Karpas-422 (cell line): ENCODE data around the gene MTERF4. TPM values are rescaled to one million over a fixed set of nuclear protein-coding genes. Genes with fewer than 3 reads are reported as not detected.

ENCODE experiments used
- DNase-seq: peaks from one replicate; pipeline ENCODE4 v3.0.0-alpha.2; 2015
- H2AFZ ChIP-seq: fragments of 200-600 bp; sonication (generic); 2 replicates; pipeline ENCODE4 v1.6.1; 2014; ENCODE audit warnings: antibody characterized with exemption, low read length, mixed read lengths
- H3K27ac ChIP-seq: fragments of 200-600 bp; sonication (generic); 2 replicates; pipeline ENCODE4 v1.5.1; 2014; ENCODE audit warnings: mild to moderate bottlenecking, low read length, moderate library complexity
- H3K27me3 ChIP-seq: fragments of 200-600 bp; sonication (generic); 2 replicates; pipeline ENCODE4 v1.6.1; 2014; ENCODE audit warnings: low read length, mixed read lengths
- H3K36me3 ChIP-seq: fragments of 200-600 bp; sonication (generic); 2 replicates; pipeline ENCODE4 v1.6.1; 2014; ENCODE audit warnings: low read length, mixed read lengths; ENCODE audit not compliant: insufficient read depth
- H3K4me1 ChIP-seq: fragments of 200-600 bp; sonication (generic); 2 replicates; pipeline ENCODE4 v1.6.1; 2014; ENCODE audit warnings: mild to moderate bottlenecking, low read length, mixed read lengths
- H3K4me2 ChIP-seq: fragments of 200-600 bp; sonication (generic); 2 replicates; pipeline ENCODE4 v1.6.1; 2014; ENCODE audit warnings: low read length, low read depth, mild to moderate bottlenecking; ENCODE audit not compliant: poor library complexity, severe bottlenecking
- H3K4me3 ChIP-seq: fragments of 200-600 bp; sonication (generic); 2 replicates; pipeline ENCODE4 v1.5.1; 2014; ENCODE audit warnings: mild to moderate bottlenecking, antibody characterized with exemption, low read length, mixed read lengths
- H3K79me2 ChIP-seq: fragments of 200-600 bp; sonication (generic); 2 replicates; pipeline ENCODE4 v1.6.1; 2014; ENCODE audit warnings: mild to moderate bottlenecking, low read length, mixed read lengths
- H3K9ac ChIP-seq: fragments of 200-600 bp; sonication (generic); 2 replicates; pipeline ENCODE4 v1.6.0; 2014; ENCODE audit warnings: low read length
- H3K9me2 ChIP-seq: fragments of 200-600 bp; sonication (generic), shearing (Covaris generic); replicated peaks from 2 replicates; pipeline ENCODE4 v1.6.0; 2014; ENCODE audit warnings: mild to moderate bottlenecking, low read length, moderate library complexity; ENCODE audit not compliant: insufficient read depth
- H3K9me3 ChIP-seq: fragments of 300-700, 200-600 bp; sonication (generic); 2 replicates; pipeline ENCODE4 v1.6.1; 2014; ENCODE audit warnings: low read length, mixed read lengths
- H4K20me1 ChIP-seq: fragments of 200-600 bp; sonication (generic); 2 replicates; pipeline ENCODE4 v1.6.1; 2014; ENCODE audit warnings: mild to moderate bottlenecking, antibody characterized with exemption, low read length, low read depth; ENCODE audit not compliant: insufficient read depth
- small RNA-seq: library from RNA; depleted of rRNA; stranded (forward); fragments of <200 nt; gene quantifications from one replicate; pipeline ENCODE3, GENCODE V24; 2014
- total RNA-seq: library from RNA; depleted of rRNA; stranded (reverse); fragments of >200 nt; shearing (Covaris generic); gene quantifications from 2 replicates; pipeline ENCODE4 v1.2.3, GENCODE V29; 2014; ENCODE audit warnings: low replicate concordance; rRNA removed

The MTERF4 gene
- total RNA-seq, 1 experiment from 2014 or later = 49.5 TPM

GRCh38 chr2:241050624-241051577 lies 51.2 kb downstream of the MTERF4 start:
- H3K79me2 ChIP-seq = no peaks in the 10 kb centered on the region
- no peaks in the 10 kb centered on the region for H3K4me1 ChIP-seq
- no peaks in the 10 kb centered on the region for H3K9me2 ChIP-seq
- H3K27me3 ChIP-seq = no peaks in the 10 kb centered on the region
- H3K9ac ChIP-seq = no peak overlapping the region
- H3K4me3 ChIP-seq = no peak overlapping the region
- no peaks in the 10 kb centered on the region for H3K36me3 ChIP-seq
- DNase-seq = no peak
- H3K9me3 ChIP-seq = no peaks in the 10 kb centered on the region
- no peak overlapping the region for H3K4me2 ChIP-seq
- H3K27ac ChIP-seq = no peak overlapping the region
- H4K20me1 ChIP-seq = no peaks in the 10 kb centered on the region
- no peak overlapping the region for H2AFZ ChIP-seq

GRCh38 chr2:241049739-241050623 lies 52.1 kb downstream of the MTERF4 start:
- no peaks in the 10 kb centered on the region for H3K9me2 ChIP-seq
- no peak overlapping the region for H3K9ac ChIP-seq
- no peaks in the 10 kb centered on the region for H3K27me3 ChIP-seq
- H3K9me3 ChIP-seq = no peaks in the 10 kb centered on the region
- no peaks in the 10 kb centered on the region for H4K20me1 ChIP-seq
- no peaks in the 10 kb centered on the region for H3K79me2 ChIP-seq
- no peak overlapping the region for H3K4me3 ChIP-seq
- no peak for DNase-seq
- no peak overlapping the region for H3K27ac ChIP-seq
- H3K4me2 ChIP-seq = no peak overlapping the region
- H2AFZ ChIP-seq = no peak overlapping the region
- H3K4me1 ChIP-seq = no peaks in the 10 kb centered on the region
- H3K36me3 ChIP-seq = no peaks in the 10 kb centered on the region

- Histone ChIP-seq H3K9ac (no peak overlapping the region), H3K27me3 (no peaks in the 10 kb centered on the region; the same call in 1 of the 2 replicates), H3K9me3 (no peaks in the 10 kb centered on the region), H3K9me2 (no peaks in the 10 kb centered on the region), H3K4me1 (peaks cover 3% of the 10 kb centered on the region), H3K4me3 (no peak overlapping the region), H3K36me3 (no peaks in the 10 kb centered on the region), H3K27ac (no peak overlapping the region), H2AFZ (no peak overlapping the region), H3K79me2 (no peaks in the 10 kb centered on the region), H3K4me2 (no peak overlapping the region), H4K20me1 (no peaks in the 10 kb centered on the region)
- no peak for DNase-seq
These were observed 53.1 kb downstream of the MTERF4 start for GRCh38 chr2:241048949-241049343.

GRCh38 chr2:241048149-241048948 lies 53.7 kb downstream of the MTERF4 start:
- Histone ChIP-seq H3K79me2 (no peaks in the 10 kb centered on the region), H3K27ac (no peak overlapping the region), H3K4me3 (no peak overlapping the region), H3K36me3 (no peaks in the 10 kb centered on the region), H4K20me1 (no peaks in the 10 kb centered on the region), H3K9me3 (no peaks in the 10 kb centered on the region), H3K9me2 (no peaks in the 10 kb centered on the region), H3K4me2 (no peak overlapping the region), H2AFZ (no peak overlapping the region), H3K9ac (no peak overlapping the region), H3K27me3 (no peaks in the 10 kb centered on the region; the same call in 1 of the 2 replicates), H3K4me1 (peaks cover 9% of the 10 kb centered on the region)
- no peak for DNase-seq

- no peak for DNase-seq
- peaks cover 18% of the 10 kb centered on the region for H3K4me1 ChIP-seq
- no peak overlapping the region for H3K4me3 ChIP-seq
- no peaks in the 10 kb centered on the region for H3K79me2 ChIP-seq
- no peak overlapping the region for H3K4me2 ChIP-seq
- H3K9ac ChIP-seq = no peak overlapping the region
- H3K27me3 ChIP-seq = no peaks in the 10 kb centered on the region; the same call in 1 of the 2 replicates
- H3K27ac ChIP-seq = no peak overlapping the region
- no peak overlapping the region for H2AFZ ChIP-seq
- no peaks in the 10 kb centered on the region for H4K20me1 ChIP-seq
- no peaks in the 10 kb centered on the region for H3K9me2 ChIP-seq
- H3K9me3 ChIP-seq = no peaks in the 10 kb centered on the region
- no peaks in the 10 kb centered on the region for H3K36me3 ChIP-seq
These were observed 54.7 kb downstream of the MTERF4 start for GRCh38 chr2:241047253-241048010.

Small RNA genes within 50 kb of the gene (small RNA-seq; reads per million reads assigned to genes)
- gene AC005237.2 = not detected

Other genes starting within 250 kb of the MTERF4 start
- not detected in 2 replicates for gene AGXT, start 233.5 kb downstream of the MTERF4 start, total RNA-seq
- gene MAB21L4, start 206.1 kb downstream of the MTERF4 start, total RNA-seq = not detected in 2 replicates
- gene CROCC2, start 196.0 kb downstream of the MTERF4 start, total RNA-seq = not detected in 2 replicates
- gene SNED1, start 103.7 kb downstream of the MTERF4 start, total RNA-seq = 1.9 and 25.3 TPM in 2 replicates
- 17.0 and 23.9 TPM in 2 replicates for gene PASK, start 47.2 kb upstream of the MTERF4 start, total RNA-seq
- gene PPP1R7, start 48.2 kb upstream of the MTERF4 start, total RNA-seq = 39.5 and 54.4 TPM in 2 replicates
- gene ANO7, start 86.4 kb upstream of the MTERF4 start, total RNA-seq = 0.14 and 0.19 TPM in 2 replicates
- gene HDLBP, start 213.4 kb upstream of the MTERF4 start, total RNA-seq = 141 and 167 TPM in 2 replicates
- 208 and 281 TPM in 2 replicates for gene SEPTIN2, start 213.6 kb upstream of the MTERF4 start, total RNA-seq